ENCODE data around the gene PRMT9. TPM values are rescaled to one million over a fixed set of nuclear protein-coding genes. Genes with fewer than 3 reads are reported as not detected.

The PRMT9 gene
- total and polyA plus RNA-seq, 5 donors from 2014 or later: 5.8 to 27.5 (median 6.9) TPM

DNA sequence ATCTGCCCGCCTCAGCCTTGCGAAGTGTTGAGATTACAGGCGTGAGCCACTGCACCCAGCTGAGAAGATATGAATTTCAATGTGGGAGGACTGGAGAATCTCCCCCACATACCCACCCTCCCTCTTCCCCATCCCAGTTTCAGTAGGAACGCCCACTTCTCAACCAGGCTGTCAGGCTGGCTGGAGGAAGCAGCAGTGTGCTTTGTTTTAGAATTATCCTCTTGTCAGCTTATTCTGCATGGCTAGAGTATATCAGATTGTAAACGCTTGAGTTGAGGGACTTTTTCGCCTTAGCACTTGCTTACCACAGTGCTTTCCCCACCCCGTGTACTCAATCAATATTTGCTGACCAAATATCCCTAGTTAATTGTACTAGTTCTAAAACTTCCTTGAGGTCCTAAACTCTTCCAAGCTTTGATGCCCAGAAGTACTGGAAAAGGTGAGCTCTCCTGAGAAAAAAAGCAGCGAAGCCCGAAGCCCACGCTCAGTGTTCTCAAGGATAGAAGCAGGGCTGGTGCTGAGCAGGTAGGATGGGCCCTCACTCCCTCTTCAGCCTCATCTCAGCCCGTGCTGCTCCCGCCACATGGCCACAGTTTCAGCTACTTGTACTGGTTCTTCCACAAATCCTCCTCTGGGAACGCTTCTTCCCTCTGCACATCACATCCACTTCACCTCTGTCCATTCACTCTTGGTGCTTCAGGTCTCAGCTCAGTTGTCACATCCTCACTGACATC lies 40.7 kb upstream of the PRMT9 start:
- no peak for ATAC-seq (ENCODE audit: low read depth in 2 of 2)
- no peak for DNase-seq

GRCh38 chr4:147723326-147723725 lies 39.4 kb upstream of the PRMT9 start:
- Mint-ChIP-seq H3K4me1 (peaks cover 0 to 6% (median 0%) of the 10 kb centered on the region in 4 donors), H3K27me3 (peaks cover 18% of the 10 kb centered on the region), H3K36me3 (no peaks in the 10 kb centered on the region), H3K27ac (no peak overlapping the region), H3K9me3 (no peaks in the 10 kb centered on the region), H3K4me3 (no peak overlapping the region)
- Histone ChIP-seq H3K4me3 (ENCODE audit: low read depth, low read length) (no peak overlapping the region), H3K9me3 (ENCODE audit: control insufficient read depth in 2 of 2, low read length in 2 of 2) (no peaks in the 10 kb centered on the region), H3K36me3 (ENCODE audit: control insufficient read depth, insufficient read depth, low read length) (no peaks in the 10 kb centered on the region), H3K27me3 (ENCODE audit: control insufficient read depth, insufficient read depth, low read length) (no peaks in the 10 kb centered on the region), H3K27ac (ENCODE audit: insufficient read depth, low read length, poor library complexity, severe bottlenecking) (no peak overlapping the region), H3K4me1 (ENCODE audit: control insufficient read depth, insufficient read depth, low read length, poor library complexity, severe bottlenecking) (no peaks in the 10 kb centered on the region)
- no peak for DNase-seq
- ATAC-seq (ENCODE audit: low read depth in 2 of 2): no peak

More for the DNA sequence above, 40.7 kb upstream of the PRMT9 start:
- H3K4me3 Mint-ChIP-seq: no peak overlapping the region
- H3K27me3 ChIP-seq (ENCODE audit: control insufficient read depth, insufficient read depth, low read length): no peaks in the 10 kb centered on the region
- H3K4me1 Mint-ChIP-seq: peaks cover 0 to 6% (median 0%) of the 10 kb centered on the region in 4 donors
- H3K36me3 Mint-ChIP-seq: no peaks in the 10 kb centered on the region
- H3K27ac Mint-ChIP-seq: no peak overlapping the region
- H3K27ac ChIP-seq (ENCODE audit: insufficient read depth, low read length, poor library complexity, severe bottlenecking): no peak overlapping the region
- no peaks in the 10 kb centered on the region for H3K9me3 Mint-ChIP-seq
- H3K27me3 Mint-ChIP-seq: peaks cover 11% of the 10 kb centered on the region
- no peak overlapping the region for H3K4me3 ChIP-seq (ENCODE audit: low read depth, low read length)
- no peaks in the 10 kb centered on the region for H3K4me1 ChIP-seq (ENCODE audit: control insufficient read depth, insufficient read depth, low read length, poor library complexity, severe bottlenecking)
- H3K9me3 ChIP-seq (ENCODE audit: control insufficient read depth in 2 of 2, low read length in 2 of 2): no peaks in the 10 kb centered on the region
- H3K36me3 ChIP-seq (ENCODE audit: control insufficient read depth, insufficient read depth, low read length): no peaks in the 10 kb centered on the region

DNA sequence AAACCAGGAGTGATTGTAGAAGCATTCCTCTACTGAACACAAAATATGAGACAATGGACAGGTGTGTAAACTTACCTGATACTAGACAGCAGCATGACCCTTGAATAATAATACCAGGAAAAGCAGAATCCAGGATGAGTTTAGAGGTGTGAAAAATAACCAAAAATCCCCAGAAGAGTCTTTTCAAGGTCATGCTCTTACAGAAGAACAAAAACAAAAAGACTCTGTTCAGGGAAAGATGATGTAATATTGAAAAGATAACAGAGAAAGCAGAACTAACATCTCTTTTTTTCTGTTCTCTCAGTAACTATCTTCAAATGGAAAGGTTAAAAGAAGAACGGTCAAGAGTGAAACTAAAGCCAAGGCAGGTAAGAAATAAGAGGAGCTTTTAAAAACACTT lies 33.9 kb upstream of the PRMT9 start:
- H3K9me3 Mint-ChIP-seq: peaks cover 0 to 1% (median 0%) of the 10 kb centered on the region in 7 donors
- H3K36me3 Mint-ChIP-seq: no peaks in the 10 kb centered on the region

DNA sequence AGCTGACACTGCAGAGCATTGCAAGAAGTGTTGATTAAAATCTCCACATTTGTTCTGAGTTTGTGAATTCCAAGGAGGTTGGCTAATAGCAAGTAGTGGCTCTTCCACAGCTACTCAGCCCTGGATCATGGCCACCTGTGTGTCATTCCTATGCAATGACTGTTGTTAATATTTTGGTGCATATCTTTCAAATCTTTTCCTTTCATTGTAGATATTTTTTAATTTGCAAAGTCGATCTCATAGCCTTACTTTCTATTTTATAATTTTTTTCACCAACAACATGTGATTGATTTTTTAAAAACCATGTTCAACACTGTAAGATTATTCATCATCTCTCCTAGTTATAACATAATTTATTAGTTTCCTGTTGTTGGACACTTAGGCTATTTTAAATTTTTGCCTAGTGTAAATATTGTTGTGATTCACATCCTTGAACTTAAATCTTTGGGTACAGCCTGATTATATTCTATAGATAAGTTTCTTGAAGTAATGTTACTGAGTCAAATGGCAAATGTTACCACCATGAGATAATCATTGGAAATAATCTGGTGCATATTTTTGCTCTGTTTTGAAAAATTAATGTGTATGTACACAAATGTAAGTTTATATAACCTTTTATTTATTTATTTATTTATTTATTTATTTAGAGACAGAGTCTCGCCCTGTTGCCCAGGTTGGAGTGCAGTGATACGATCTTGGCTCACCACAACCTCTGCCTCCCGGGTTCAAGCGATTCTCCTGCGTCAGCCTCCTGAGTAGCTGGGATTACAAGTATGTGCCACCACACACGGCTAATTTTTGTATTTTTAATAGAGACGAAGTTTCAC lies 30.8 kb upstream of the PRMT9 start:
- no peaks in the 10 kb centered on the region for H3K36me3 Mint-ChIP-seq
- DNase-seq (no peak), ATAC-seq (ENCODE audit: low read depth in 2 of 2) (no peak)
- no peaks in the 10 kb centered on the region for H3K9me3 ChIP-seq (ENCODE audit: control insufficient read depth in 2 of 2, low read length in 2 of 2)
- no peak overlapping the region for H3K4me3 ChIP-seq (ENCODE audit: low read depth, low read length)
- H3K4me1 Mint-ChIP-seq: peaks cover 0 to 5% (median under 1%) of the 10 kb centered on the region in 4 donors
- no peaks in the 10 kb centered on the region for H3K36me3 ChIP-seq (ENCODE audit: control insufficient read depth, insufficient read depth, low read length)
- H3K9me3 Mint-ChIP-seq: peaks cover 0 to 1% (median 0%) of the 10 kb centered on the region in 7 donors
- H3K27ac ChIP-seq (ENCODE audit: insufficient read depth, low read length, poor library complexity, severe bottlenecking): no peak overlapping the region
- no peak overlapping the region for H3K27ac Mint-ChIP-seq
- H3K4me1 ChIP-seq (ENCODE audit: control insufficient read depth, insufficient read depth, low read length, poor library complexity, severe bottlenecking): no peaks in the 10 kb centered on the region
- peaks cover 25% of the 10 kb centered on the region for H3K27me3 Mint-ChIP-seq
- no peaks in the 10 kb centered on the region for H3K27me3 ChIP-seq (ENCODE audit: control insufficient read depth, insufficient read depth, low read length)
- no peak overlapping the region for H3K4me3 Mint-ChIP-seq

More for the DNA sequence above, 33.9 kb upstream of the PRMT9 start:
- ATAC-seq (ENCODE audit: low read depth in 2 of 2) (no peak), DNase-seq (no peak)
- Mint-ChIP-seq H3K27me3 (peaks cover 35% of the 10 kb centered on the region), H3K4me1 (peaks cover 0 to 5% (median under 1%) of the 10 kb centered on the region in 4 donors), H3K4me3 (no peak overlapping the region), H3K27ac (no peak overlapping the region)
- Histone ChIP-seq H3K9me3 (ENCODE audit: control insufficient read depth in 2 of 2, low read length in 2 of 2) (no peaks in the 10 kb centered on the region), H3K4me3 (ENCODE audit: low read depth, low read length) (no peak overlapping the region), H3K27me3 (ENCODE audit: control insufficient read depth, insufficient read depth, low read length) (no peaks in the 10 kb centered on the region), H3K4me1 (ENCODE audit: control insufficient read depth, insufficient read depth, low read length, poor library complexity, severe bottlenecking) (no peaks in the 10 kb centered on the region), H3K36me3 (ENCODE audit: control insufficient read depth, insufficient read depth, low read length) (no peaks in the 10 kb centered on the region), H3K27ac (ENCODE audit: insufficient read depth, low read length, poor library complexity, severe bottlenecking) (no peak overlapping the region)

- Histone ChIP-seq H3K27ac (ENCODE audit: insufficient read depth, low read length, poor library complexity, severe bottlenecking) (no peak overlapping the region), H3K27me3 (ENCODE audit: control insufficient read depth, insufficient read depth, low read length) (no peaks in the 10 kb centered on the region), H3K4me3 (ENCODE audit: low read depth, low read length) (no peak overlapping the region), H3K36me3 (ENCODE audit: control insufficient read depth, insufficient read depth, low read length) (no peaks in the 10 kb centered on the region), H3K4me1 (ENCODE audit: control insufficient read depth, insufficient read depth, low read length, poor library complexity, severe bottlenecking) (no peaks in the 10 kb centered on the region), H3K9me3 (ENCODE audit: control insufficient read depth in 2 of 2, low read length in 2 of 2) (no peaks in the 10 kb centered on the region)
- Mint-ChIP-seq H3K27ac (no peak overlapping the region), H3K36me3 (no peaks in the 10 kb centered on the region), H3K4me1 (peaks cover 0 to 4% (median 2%) of the 10 kb centered on the region in 4 donors), H3K27me3 (peaks cover 5% of the 10 kb centered on the region), H3K4me3 (no peak overlapping the region), H3K9me3 (no peaks in the 10 kb centered on the region)
- no peak for DNase-seq
- no peak for ATAC-seq (ENCODE audit: low read depth in 2 of 2)
Observed at GRCh38 chr4:147709999-147710398, 26.0 kb upstream of the PRMT9 start.

- no peaks in the 10 kb centered on the region for H3K27me3 ChIP-seq (ENCODE audit: control insufficient read depth, insufficient read depth, low read length)
- no peak overlapping the region for H3K4me3 Mint-ChIP-seq
- no peak overlapping the region for H3K27ac Mint-ChIP-seq
- no peak overlapping the region for H3K27ac ChIP-seq (ENCODE audit: insufficient read depth, low read length, poor library complexity, severe bottlenecking)
- H3K9me3 Mint-ChIP-seq: no peaks in the 10 kb centered on the region
- no peaks in the 10 kb centered on the region for H3K36me3 ChIP-seq (ENCODE audit: control insufficient read depth, insufficient read depth, low read length)
- no peaks in the 10 kb centered on the region for H3K9me3 ChIP-seq (ENCODE audit: control insufficient read depth in 2 of 2, low read length in 2 of 2)
- H3K27me3 Mint-ChIP-seq: peaks cover 8% of the 10 kb centered on the region
- no peaks in the 10 kb centered on the region for H3K36me3 Mint-ChIP-seq
- peak; percentile 35 to 59 (median 56) for DNase-seq
- no peaks in the 10 kb centered on the region for H3K4me1 ChIP-seq (ENCODE audit: control insufficient read depth, insufficient read depth, low read length, poor library complexity, severe bottlenecking)
- peak; percentile 52 to 53 for ATAC-seq (ENCODE audit: low read depth in 2 of 2)
- H3K4me3 ChIP-seq (ENCODE audit: low read depth, low read length): no peak overlapping the region
- H3K4me1 Mint-ChIP-seq: peaks cover 0 to 4% (median 2%) of the 10 kb centered on the region in 4 donors
Observed at GRCh38 chr4:147707892-147708672, 24.1 kb upstream of the PRMT9 start.

- Histone ChIP-seq H3K36me3 (ENCODE audit: control insufficient read depth, insufficient read depth, low read length) (no peaks in the 10 kb centered on the region), H3K4me3 (ENCODE audit: low read depth, low read length) (no peak overlapping the region), H3K27ac (ENCODE audit: insufficient read depth, low read length, poor library complexity, severe bottlenecking) (no peak overlapping the region), H3K27me3 (ENCODE audit: control insufficient read depth, insufficient read depth, low read length) (no peaks in the 10 kb centered on the region), H3K9me3 (ENCODE audit: control insufficient read depth in 2 of 2, low read length in 2 of 2) (no peaks in the 10 kb centered on the region), H3K4me1 (ENCODE audit: control insufficient read depth, insufficient read depth, low read length, poor library complexity, severe bottlenecking) (no peaks in the 10 kb centered on the region)
- DNase-seq (no peak), ATAC-seq (ENCODE audit: low read depth in 2 of 2) (no peak)
- peaks cover 21% of the 10 kb centered on the region for H3K27me3 Mint-ChIP-seq
- H3K4me1 Mint-ChIP-seq: peaks cover 0 to 4% (median 2%) of the 10 kb centered on the region in 4 donors
- peaks cover 0 to 3% (median 0%) of the 10 kb centered on the region in 7 donors for H3K9me3 Mint-ChIP-seq
- H3K27ac Mint-ChIP-seq: no peak overlapping the region
- H3K4me3 Mint-ChIP-seq: no peak overlapping the region
- H3K36me3 Mint-ChIP-seq: no peaks in the 10 kb centered on the region
Observed at GRCh38 chr4:147704846-147705245, 20.9 kb upstream of the PRMT9 start.

Measured in CD4-positive, CD25-positive, alpha-beta regulatory T cell (primary cell).